SJCRH30 (cell line): ENCODE results near the gene TTC8. TPM values are rescaled to one million over a fixed set of nuclear protein-coding genes. Genes with fewer than 3 reads are reported as not detected.

ENCODE experiments used
- DNase-seq, 2 experiments: peaks; one replicate each; pipeline ENCODE4 v3.0.0-alpha.2; 2015 to 2020
- H3K27ac ChIP-seq: fragments of 250-450 bp; sonication (Bioruptor Pico); 2 replicates; pipeline ENCODE4 v1.5.1; 2020; ENCODE audit warnings: mild to moderate bottlenecking, moderate library complexity
- H3K27me3 ChIP-seq: fragments of 250-450 bp; sonication (Bioruptor Pico); 2 replicates; pipeline ENCODE4 v1.5.1; 2020; ENCODE audit warnings: mild to moderate bottlenecking, moderate library complexity
- H3K36me3 ChIP-seq: fragments of 250-450 bp; sonication (Bioruptor Pico); 2 replicates; pipeline ENCODE4 v1.5.1; 2020; ENCODE audit warnings: mild to moderate bottlenecking, moderate library complexity
- H3K4me1 ChIP-seq: fragments of 250-450 bp; sonication (Bioruptor Pico); 2 replicates; pipeline ENCODE4 v1.5.1; 2020; ENCODE audit warnings: mild to moderate bottlenecking, moderate library complexity
- H3K4me3 ChIP-seq: fragments of 250-450 bp; sonication (Bioruptor Pico); 2 replicates; pipeline ENCODE4 v1.5.1; 2020; ENCODE audit warnings: mild to moderate bottlenecking, moderate library complexity
- H3K9me3 ChIP-seq: fragments of 250-450 bp; sonication (Bioruptor Pico); replicated peaks from 2 replicates; pipeline ENCODE4 v1.5.1; 2020; ENCODE audit warnings: mild to moderate bottlenecking, moderate library complexity
- total RNA-seq: library from RNA; depleted of rRNA; stranded (reverse); fragments of >200 nt; shearing (Covaris generic); gene quantifications from 2 replicates; pipeline ENCODE4 v1.2.3, GENCODE V29; 2014

Gene TTC8
- total RNA-seq, 1 experiment from 2014 or later, result 10.5 TPM

- Histone ChIP-seq H3K4me1 (no peaks in the 10 kb centered on the region), H3K27me3 (no peaks in the 10 kb centered on the region), H3K27ac (no peak overlapping the region), H3K36me3 (no peaks in the 10 kb centered on the region), H3K4me3 (no peak overlapping the region), H3K9me3 (no peaks in the 10 kb centered on the region)
- peak in 1 of 2 experiments; percentile 2 for DNase-seq
These were observed 44.2 kb downstream of the TTC8 start for GRCh38 chr14:88868558-88869159.

GRCh38 chr14:88870777-88871176 is 46.3 kb downstream of the TTC8 start:
- no peak for DNase-seq
- Histone ChIP-seq H3K9me3 (no peaks in the 10 kb centered on the region), H3K4me1 (no peaks in the 10 kb centered on the region), H3K27ac (no peak overlapping the region), H3K4me3 (no peak overlapping the region), H3K36me3 (no peaks in the 10 kb centered on the region), H3K27me3 (no peaks in the 10 kb centered on the region)

- H3K4me1 ChIP-seq, result no peaks in the 10 kb centered on the region
- no peak for DNase-seq
- no peak overlapping the region for H3K4me3 ChIP-seq
- no peaks in the 10 kb centered on the region for H3K9me3 ChIP-seq
- no peaks in the 10 kb centered on the region for H3K36me3 ChIP-seq
- no peaks in the 10 kb centered on the region for H3K27me3 ChIP-seq
- H3K27ac ChIP-seq, result no peak overlapping the region
These were observed 47.0 kb downstream of the TTC8 start for GRCh38 chr14:88871429-88871828.

- no peak for DNase-seq
- no peaks in the 10 kb centered on the region for H3K4me1 ChIP-seq
- H3K9me3 ChIP-seq, result no peaks in the 10 kb centered on the region
- no peaks in the 10 kb centered on the region for H3K36me3 ChIP-seq
- H3K27ac ChIP-seq, result no peak overlapping the region
- H3K27me3 ChIP-seq, result no peaks in the 10 kb centered on the region
- H3K4me3 ChIP-seq, result no peak overlapping the region
These were observed 48.5 kb downstream of the TTC8 start for GRCh38 chr14:88872976-88873375.

GRCh38 chr14:88877192-88877591 is 52.7 kb downstream of the TTC8 start:
- DNase-seq, result no peak
- no peak overlapping the region for H3K4me3 ChIP-seq
- H3K27ac ChIP-seq, result no peak overlapping the region
- no peaks in the 10 kb centered on the region; the same call in 1 of the 2 replicates for H3K9me3 ChIP-seq
- no peaks in the 10 kb centered on the region for H3K36me3 ChIP-seq
- no peaks in the 10 kb centered on the region for H3K27me3 ChIP-seq
- H3K4me1 ChIP-seq, result no peaks in the 10 kb centered on the region

- H3K4me3 ChIP-seq, result no peak overlapping the region
- H3K27ac ChIP-seq, result no peak overlapping the region
- no peaks in the 10 kb centered on the region for H3K4me1 ChIP-seq
- H3K9me3 ChIP-seq, result no peaks in the 10 kb centered on the region; the same call in 1 of the 2 replicates
- DNase-seq, result no peak
- no peaks in the 10 kb centered on the region for H3K27me3 ChIP-seq
- no peaks in the 10 kb centered on the region for H3K36me3 ChIP-seq
These were observed 54.6 kb downstream of the TTC8 start for GRCh38 chr14:88879022-88879421.

GRCh38 chr14:88882236-88882635 is 57.8 kb downstream of the TTC8 start:
- H3K27me3 ChIP-seq, result no peaks in the 10 kb centered on the region
- H3K4me3 ChIP-seq, result no peak overlapping the region
- no peaks in the 10 kb centered on the region; the same call in 1 of the 2 replicates for H3K9me3 ChIP-seq
- no peaks in the 10 kb centered on the region for H3K4me1 ChIP-seq
- no peak overlapping the region for H3K27ac ChIP-seq
- DNase-seq, result no peak
- no peaks in the 10 kb centered on the region for H3K36me3 ChIP-seq

- Histone ChIP-seq H3K36me3 (no peaks in the 10 kb centered on the region), H3K27ac (no peak overlapping the region), H3K9me3 (no peaks in the 10 kb centered on the region), H3K4me3 (no peak overlapping the region), H3K27me3 (no peaks in the 10 kb centered on the region), H3K4me1 (no peaks in the 10 kb centered on the region)
- DNase-seq, result no peak
These were observed 70.7 kb downstream of the TTC8 start for GRCh38 chr14:88895116-88895515.

GRCh38 chr14:88901189-88901588 is 76.7 kb downstream of the TTC8 start:
- H3K27me3 ChIP-seq, result no peaks in the 10 kb centered on the region
- no peak overlapping the region for H3K4me3 ChIP-seq
- H3K27ac ChIP-seq, result no peak overlapping the region
- no peaks in the 10 kb centered on the region for H3K36me3 ChIP-seq
- DNase-seq, result no peak
- no peaks in the 10 kb centered on the region for H3K4me1 ChIP-seq
- no peaks in the 10 kb centered on the region for H3K9me3 ChIP-seq

- Histone ChIP-seq H3K27me3 (no peaks in the 10 kb centered on the region), H3K9me3 (no peaks in the 10 kb centered on the region), H3K27ac (no peak overlapping the region), H3K4me1 (no peaks in the 10 kb centered on the region), H3K4me3 (no peak overlapping the region), H3K36me3 (no peaks in the 10 kb centered on the region)
- DNase-seq, result no peak
These were observed 77.5 kb downstream of the TTC8 start for GRCh38 chr14:88901991-88902390.

- H3K27ac ChIP-seq, result no peak overlapping the region
These were observed 78.4 kb downstream of the TTC8 start for GRCh38 chr14:88902850-88903249.

GRCh38 chr14:88904206-88904647 is 79.8 kb downstream of the TTC8 start:
- no peak for DNase-seq
- H3K9me3 ChIP-seq, result no peaks in the 10 kb centered on the region
- H3K27me3 ChIP-seq, result no peaks in the 10 kb centered on the region
- H3K27ac ChIP-seq, result no peak overlapping the region
- no peaks in the 10 kb centered on the region for H3K4me1 ChIP-seq
- no peaks in the 10 kb centered on the region for H3K36me3 ChIP-seq
- no peak overlapping the region for H3K4me3 ChIP-seq

More at GRCh38 chr14:88902850-88903249, 78.4 kb downstream of the TTC8 start:
- H3K36me3 ChIP-seq, result no peaks in the 10 kb centered on the region
- no peaks in the 10 kb centered on the region for H3K4me1 ChIP-seq
- DNase-seq, result no peak
- no peaks in the 10 kb centered on the region for H3K27me3 ChIP-seq
- H3K4me3 ChIP-seq, result no peak overlapping the region
- no peaks in the 10 kb centered on the region for H3K9me3 ChIP-seq

- peak in 1 of 2 experiments; percentile 2 for DNase-seq
- no peak overlapping the region for H3K4me3 ChIP-seq
- H3K27me3 ChIP-seq, result no peaks in the 10 kb centered on the region
- no peaks in the 10 kb centered on the region for H3K9me3 ChIP-seq
- no peaks in the 10 kb centered on the region for H3K4me1 ChIP-seq
- no peaks in the 10 kb centered on the region for H3K36me3 ChIP-seq
- H3K27ac ChIP-seq, result no peak overlapping the region
These were observed 80.4 kb downstream of the TTC8 start for GRCh38 chr14:88904864-88905263.

- Histone ChIP-seq H3K9me3 (no peaks in the 10 kb centered on the region), H3K4me1 (no peaks in the 10 kb centered on the region), H3K4me3 (no peak overlapping the region), H3K36me3 (no peaks in the 10 kb centered on the region), H3K27ac (no peak overlapping the region), H3K27me3 (no peaks in the 10 kb centered on the region)
- DNase-seq, result no peak
These were observed 83.8 kb downstream of the TTC8 start for GRCh38 chr14:88908216-88908615.

- Histone ChIP-seq H3K9me3 (no peaks in the 10 kb centered on the region), H3K27me3 (no peaks in the 10 kb centered on the region), H3K27ac (no peak overlapping the region), H3K4me3 (no peak overlapping the region), H3K4me1 (no peaks in the 10 kb centered on the region), H3K36me3 (no peaks in the 10 kb centered on the region)
- DNase-seq, result no peak
These were observed 85.9 kb downstream of the TTC8 start for GRCh38 chr14:88910386-88910785.

GRCh38 chr14:88911809-88912208 is 87.4 kb downstream of the TTC8 start:
- Histone ChIP-seq H3K27me3 (no peaks in the 10 kb centered on the region), H3K9me3 (no peaks in the 10 kb centered on the region), H3K27ac (no peak overlapping the region), H3K36me3 (no peaks in the 10 kb centered on the region), H3K4me3 (no peak overlapping the region), H3K4me1 (no peaks in the 10 kb centered on the region)
- DNase-seq, result no peak
